Muscle layer of colon (tissue), 2 donors: ENCODE results near the gene PKN1.
A peak's percentile ranks its signal among the peaks of the same experiment; 100 is the strongest.

Experiments
- H3K27ac ChIP-seq: one replicate; pipeline ENCODE4 v1.7.0; 2013; ENCODE audit warnings: low read depth, mild to moderate bottlenecking, low read length, moderate library complexity
- H3K27me3 ChIP-seq, 2 donors: one replicate each; pipeline ENCODE4 v1.7.0; 2013; ENCODE audit warnings: low read length in 2 of 2, mild to moderate bottlenecking in 2 of 2; ENCODE audit not compliant: insufficient read depth in 2 of 2, control insufficient read depth in 1 of 2
- H3K36me3 ChIP-seq: one replicate; pipeline ENCODE4 v1.7.0; 2013; ENCODE audit warnings: mild to moderate bottlenecking, low read length; ENCODE audit not compliant: insufficient read depth
- H3K4me1 ChIP-seq: one replicate; pipeline ENCODE4 v1.7.0; 2013; ENCODE audit warnings: mild to moderate bottlenecking, low read length; ENCODE audit not compliant: insufficient read depth
- H3K4me3 ChIP-seq, 2 donors: one replicate each; pipeline ENCODE4 v1.7.0; 2013; ENCODE audit warnings: low read length in 2 of 2, low read depth in 1 of 2, mild to moderate bottlenecking in 1 of 2, moderate library complexity in 1 of 2
- H3K9ac ChIP-seq: one replicate; pipeline ENCODE4 v1.7.0; 2013; ENCODE audit warnings: low read length
- H3K9me3 ChIP-seq: one replicate; pipeline ENCODE4 v1.7.0; 2013; ENCODE audit warnings: mild to moderate bottlenecking, low read length
- donor health status: abdominal sarcoma.
- donor health status: Adenocarcinoma of cecum.

PKN1 gene

DNA sequence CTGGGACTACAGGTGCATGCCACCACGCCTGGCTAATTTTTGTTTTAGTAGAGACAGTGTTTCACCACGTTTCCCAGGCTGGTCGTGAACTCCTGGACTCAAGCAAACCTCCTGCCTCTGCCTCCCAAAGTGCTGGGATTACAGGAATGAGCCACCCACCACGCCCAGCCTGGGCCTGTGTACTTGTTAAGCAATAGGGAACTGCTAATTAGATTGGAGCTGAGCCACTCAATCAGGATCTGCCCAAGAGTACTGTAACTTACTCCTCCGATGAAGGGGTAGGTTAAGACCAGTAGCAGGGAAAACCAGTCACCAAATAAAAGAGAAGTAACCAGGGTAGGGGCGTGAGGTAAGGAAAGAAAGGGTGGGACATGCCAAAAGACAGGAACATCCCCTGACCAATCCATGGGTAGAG, 16.3 kb upstream of the PKN1 start:
- peaks cover 29% of the 10 kb centered on the region for H3K4me1 ChIP-seq
- H3K36me3 ChIP-seq: peaks cover 13% of the 10 kb centered on the region
- H3K27ac ChIP-seq: no peak overlapping the region
- no peaks in the 10 kb centered on the region for H3K27me3 ChIP-seq
- H3K9ac ChIP-seq: no peak overlapping the region
- H3K4me3 ChIP-seq: no peak overlapping the region
- H3K9me3 ChIP-seq: no peaks in the 10 kb centered on the region

GRCh38 chr19:14418856-14419105, 14.3 kb upstream of the PKN1 start:
- peak overlapping the region; percentile 47 to 72 for H3K4me3 ChIP-seq
- H3K9ac ChIP-seq: peak overlapping the region; percentile 82
- H3K27ac ChIP-seq: peak overlapping the region; percentile 55
- H3K36me3 ChIP-seq: no peaks in the 10 kb centered on the region
- H3K9me3 ChIP-seq: no peaks in the 10 kb centered on the region
- H3K27me3 ChIP-seq: no peaks in the 10 kb centered on the region
- peaks cover 24% of the 10 kb centered on the region for H3K4me1 ChIP-seq

GRCh38 chr19:14419106-14419813, 13.8 kb upstream of the PKN1 start, which contains the start of gene DDX39A:
Gene DDX39A, minus strand, starts transcription at chr19:14419341. Its CDS starts 6,121 bp downstream, at chr19:14413220.
- H3K36me3 ChIP-seq: no peaks in the 10 kb centered on the region
- peak within 1 kb of the TSS; percentile 65 for H3K27ac ChIP-seq
- H3K4me1 ChIP-seq: peaks cover 21% of the 10 kb centered on the region
- no peaks in the 10 kb centered on the region for H3K27me3 ChIP-seq
- H3K9me3 ChIP-seq: no peaks in the 10 kb centered on the region
- peak within 1 kb of the TSS; percentile 49 to 72 for H3K4me3 ChIP-seq
- peak within 1 kb of the TSS; percentile 82 for H3K9ac ChIP-seq

DNA sequence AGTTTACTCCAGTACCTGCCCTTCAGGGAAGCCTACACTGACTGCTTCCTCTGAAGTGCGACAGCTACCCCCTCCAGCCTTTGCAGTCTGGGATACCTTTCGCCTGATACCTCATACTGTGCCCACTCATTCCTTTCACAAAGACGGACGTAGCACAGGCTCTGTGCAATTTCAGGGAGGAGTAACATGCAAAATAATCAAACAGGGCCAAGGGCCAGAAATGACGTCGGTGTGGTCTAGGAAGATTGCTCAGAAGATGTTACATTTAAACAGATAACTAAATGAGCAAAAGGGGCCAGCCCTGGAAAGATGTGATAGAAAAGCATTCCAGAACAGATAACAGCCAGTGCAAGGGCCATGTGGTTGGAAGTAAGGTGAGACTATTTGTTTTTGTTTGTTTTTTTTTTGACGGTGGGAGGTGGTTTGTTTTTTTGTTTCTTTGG, 7.4 kb upstream of the PKN1 start:
- Histone ChIP-seq H3K36me3 (no peaks in the 10 kb centered on the region), H3K27me3 (no peaks in the 10 kb centered on the region), H3K9me3 (no peaks in the 10 kb centered on the region), H3K4me1 (no peaks in the 10 kb centered on the region), H3K27ac (no peak overlapping the region), H3K4me3 (no peak overlapping the region), H3K9ac (no peak overlapping the region)

GRCh38 chr19:14427461-14427860, 5.6 kb upstream of the PKN1 start:
- Histone ChIP-seq H3K36me3 (no peaks in the 10 kb centered on the region), H3K27me3 (no peaks in the 10 kb centered on the region)

DNA sequence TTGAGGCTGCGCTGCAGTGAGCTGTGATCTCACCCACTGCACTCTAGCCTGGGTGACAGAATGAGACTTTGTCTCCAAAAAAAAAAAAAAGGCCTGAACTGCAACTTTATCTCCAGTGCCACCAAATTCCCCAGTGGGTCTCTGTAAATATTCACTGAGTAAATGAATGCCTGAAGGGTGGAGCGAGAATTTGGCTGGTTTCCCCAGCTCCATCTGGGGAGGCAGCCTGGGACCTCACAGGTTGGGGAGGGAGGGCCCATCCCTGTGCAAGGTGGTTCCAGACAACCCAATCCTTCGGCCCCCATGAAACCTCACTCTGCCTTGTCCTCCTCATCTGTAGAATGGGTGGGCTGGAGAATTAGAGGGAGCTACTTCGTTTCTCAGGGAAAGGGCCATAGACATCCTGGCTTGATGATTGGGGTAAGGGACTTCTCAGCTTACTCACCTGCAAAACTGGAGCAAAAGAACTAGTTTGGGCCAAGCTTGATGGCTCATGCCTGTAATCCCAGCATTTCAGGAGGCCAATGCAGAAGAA, 4.2 kb upstream of the PKN1 start:
- no peaks in the 10 kb centered on the region for H3K9me3 ChIP-seq
- no peak overlapping the region for H3K9ac ChIP-seq
- H3K4me3 ChIP-seq: no peak overlapping the region
- H3K27me3 ChIP-seq: no peaks in the 10 kb centered on the region
- H3K4me1 ChIP-seq: peaks cover under 1% of the 10 kb centered on the region
- no peak overlapping the region for H3K27ac ChIP-seq
- no peaks in the 10 kb centered on the region for H3K36me3 ChIP-seq

More at GRCh38 chr19:14427461-14427860, 5.6 kb upstream of the PKN1 start:
- Histone ChIP-seq H3K27ac (no peak overlapping the region), H3K9ac (no peak overlapping the region), H3K4me1 (no peaks in the 10 kb centered on the region), H3K4me3 (no peak overlapping the region), H3K9me3 (no peaks in the 10 kb centered on the region)

DNA sequence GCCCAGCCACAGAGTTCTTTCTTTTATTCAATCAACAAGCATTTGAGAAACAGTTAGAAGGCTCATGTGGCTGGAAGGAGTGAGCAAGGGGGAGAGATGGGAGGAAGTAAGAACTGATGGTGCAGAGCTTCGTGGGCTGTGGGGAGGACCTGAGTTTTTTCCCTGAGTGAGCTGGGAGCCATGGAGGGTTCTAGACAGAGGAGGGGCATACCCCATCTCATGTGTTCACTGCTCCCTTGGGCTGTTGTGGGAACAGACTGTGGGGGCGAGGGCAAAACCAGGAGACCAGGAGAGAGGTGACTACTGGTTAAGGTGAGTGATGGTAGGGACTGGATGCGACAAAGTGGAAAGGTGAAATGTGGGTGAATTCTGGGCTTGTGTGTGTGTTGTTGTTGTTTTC, 2.4 kb upstream of the PKN1 start:
- Histone ChIP-seq H3K9me3 (no peaks in the 10 kb centered on the region), H3K4me3 (no peak overlapping the region), H3K27me3 (no peaks in the 10 kb centered on the region), H3K4me1 (peaks cover 18% of the 10 kb centered on the region), H3K36me3 (no peaks in the 10 kb centered on the region), H3K9ac (no peak overlapping the region), H3K27ac (no peak overlapping the region)

- Histone ChIP-seq H3K27ac (peak overlapping the region; percentile 81), H3K27me3 (no peaks in the 10 kb centered on the region), H3K4me1 (peaks cover 18% of the 10 kb centered on the region), H3K9me3 (no peaks in the 10 kb centered on the region), H3K36me3 (no peaks in the 10 kb centered on the region), H3K4me3 (peak overlapping the region; percentile 64 to 85), H3K9ac (peak overlapping the region; percentile 57)
Observed at GRCh38 chr19:14433554-14434501, 722 bp downstream of the PKN1 start.

DNA sequence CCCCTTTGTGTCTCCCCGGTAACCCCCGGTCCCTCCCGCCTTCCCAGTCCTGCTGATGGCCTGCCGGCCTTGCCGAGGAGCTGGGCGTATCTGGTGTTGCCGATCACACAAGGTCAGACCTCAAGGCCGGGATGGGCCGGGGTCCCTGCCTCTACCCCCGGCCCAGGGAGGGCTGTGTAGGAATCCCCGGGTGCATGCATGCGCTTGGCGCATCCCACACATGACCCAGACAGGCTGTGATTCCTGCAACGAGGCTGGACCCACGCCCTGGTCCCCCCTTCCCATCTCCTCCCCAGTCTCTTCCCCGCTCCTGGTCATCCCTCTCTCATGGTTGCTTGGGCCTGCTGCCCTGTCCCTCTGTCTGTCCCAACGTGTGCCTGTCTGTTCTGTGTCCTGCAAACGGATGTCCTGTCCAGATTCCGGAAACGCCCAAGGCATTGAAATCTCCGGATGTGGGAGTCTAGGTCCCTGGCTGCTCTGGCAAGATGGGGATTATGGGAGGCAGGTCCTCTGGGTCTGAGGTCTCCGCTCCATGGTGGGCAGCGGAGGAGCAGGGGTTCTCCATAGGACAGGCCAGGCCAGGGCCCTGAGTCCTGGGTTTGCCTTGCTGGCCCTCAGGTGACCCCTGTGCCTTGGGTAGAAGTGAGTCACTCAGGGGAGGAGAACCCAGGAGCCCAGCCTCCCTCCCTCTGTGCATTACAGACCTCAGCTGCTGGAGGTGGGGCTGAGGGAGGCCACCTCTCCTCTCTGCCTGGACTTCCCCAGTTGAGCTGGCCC, 1.6 kb downstream of the PKN1 start:
- Histone ChIP-seq H3K9me3 (no peaks in the 10 kb centered on the region), H3K9ac (peak overlapping the region; percentile 57), H3K27ac (peak overlapping the region; percentile 81), H3K4me3 (peak overlapping the region in 1 of 2 donors; percentile 64), H3K27me3 (no peaks in the 10 kb centered on the region), H3K4me1 (peaks cover 18% of the 10 kb centered on the region), H3K36me3 (no peaks in the 10 kb centered on the region)

DNA sequence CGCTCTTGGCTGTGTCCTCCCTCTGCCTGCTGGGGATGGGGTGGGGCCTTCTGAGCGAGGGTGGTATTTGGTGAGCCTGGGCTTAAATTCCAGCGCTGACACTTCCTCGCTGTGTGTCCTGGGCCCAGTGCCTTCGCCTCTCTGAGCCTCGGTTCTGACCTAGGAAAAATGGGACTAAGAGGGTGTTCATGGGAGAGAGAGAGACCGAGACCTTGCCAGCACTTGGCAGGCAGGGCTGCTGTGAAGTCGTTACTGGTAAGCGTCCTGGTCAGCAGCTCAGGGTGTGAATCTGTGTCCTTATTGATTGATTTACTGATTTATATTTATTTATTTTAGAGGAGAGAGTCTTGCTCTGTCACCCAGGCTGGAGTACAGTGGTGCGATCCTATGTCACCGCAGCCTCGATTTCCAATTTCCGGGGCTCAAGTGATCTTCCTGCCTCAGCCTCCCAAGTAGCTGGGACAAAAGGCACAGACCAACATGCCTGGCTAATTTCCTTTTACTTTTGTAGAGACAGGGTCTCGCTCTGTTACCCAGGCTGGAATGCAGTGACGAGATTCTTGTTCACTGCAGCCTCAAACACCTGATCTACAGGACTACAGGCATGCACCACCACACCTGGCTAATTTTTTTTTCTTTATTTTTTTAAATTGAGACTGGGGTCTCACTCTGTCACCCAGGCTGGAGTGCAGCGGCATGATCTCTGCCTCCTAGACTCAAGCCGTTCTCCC, 2.4 kb downstream of the PKN1 start:
- H3K9ac ChIP-seq: no peak overlapping the region
- peaks cover 23% of the 10 kb centered on the region for H3K4me1 ChIP-seq
- H3K9me3 ChIP-seq: no peaks in the 10 kb centered on the region
- no peaks in the 10 kb centered on the region for H3K36me3 ChIP-seq
- H3K27ac ChIP-seq: peak overlapping the region; percentile 81
- no peaks in the 10 kb centered on the region for H3K27me3 ChIP-seq
- no peak overlapping the region for H3K4me3 ChIP-seq
